OCI-LY3 (cell line): ENCODE measurements around the gene DCLK1.

Experiments used
- H2AFZ ChIP-seq: fragments of 200-600, 300-600 bp; shearing (Covaris generic); 2 replicates; pipeline ENCODE4 v1.6.0; 2014; ENCODE audit warnings: antibody characterized with exemption, low read depth, low read length
- H3K27ac ChIP-seq: fragments of 200-600, 300-600 bp; sonication (generic); 2 replicates; pipeline ENCODE4 v1.5.1; 2014; ENCODE audit warnings: mild to moderate bottlenecking, low read length, moderate library complexity, mixed read lengths
- H3K27me3 ChIP-seq: fragments of 200-600, 300-600 bp; sonication (generic); 2 replicates; pipeline ENCODE4 v1.6.1; 2014; ENCODE audit warnings: low read depth, low read length, mixed read lengths
- H3K36me3 ChIP-seq: fragments of 200-600, 300-600 bp; sonication (generic); replicated peaks from 2 replicates; pipeline ENCODE3; 2014; ENCODE audit warnings: low read depth, low read length, mixed read lengths
- H3K4me1 ChIP-seq: fragments of 300-600, 200-600 bp; sonication (generic); 2 replicates; pipeline ENCODE4 v1.6.1; 2014; ENCODE audit warnings: low read length, mixed read lengths
- H3K4me2 ChIP-seq: fragments of 200-600, 300-600 bp; sonication (generic); 2 replicates; pipeline ENCODE4 v1.6.1; 2014; ENCODE audit warnings: low read length, mixed read lengths
- H3K4me3 ChIP-seq: fragments of 300-600, 200-600 bp; sonication (generic); 2 replicates; pipeline ENCODE4 v1.5.1; 2014; ENCODE audit warnings: antibody characterized with exemption, mild to moderate bottlenecking, low read length, moderate library complexity
- H3K79me2 ChIP-seq: fragments of 300-600, 200-600 bp; shearing (Covaris generic); 2 replicates; pipeline ENCODE4 v1.6.1; 2014; ENCODE audit warnings: mild to moderate bottlenecking, low read length, mixed read lengths
- H3K9ac ChIP-seq: fragments of 300-600, 200-600 bp; shearing (Covaris generic); 2 replicates; pipeline ENCODE4 v1.6.0; 2014; ENCODE audit warnings: mild to moderate bottlenecking, low read length, moderate library complexity
- H3K9me3 ChIP-seq: fragments of 200-600, 300-600 bp; shearing (Covaris generic); 2 replicates; pipeline ENCODE4 v1.6.1; 2014; ENCODE audit warnings: low read length, mixed read lengths; ENCODE audit not compliant: insufficient read depth
- H4K20me1 ChIP-seq: fragments of 200-600, 300-600 bp; sonication (generic); 2 replicates; pipeline ENCODE4 v1.6.1; 2016; ENCODE audit warnings: low read length, mixed read lengths; ENCODE audit not compliant: insufficient read depth
- CTCF ChIP-seq: fragments of 200-600, 300-600 bp; sonication (generic); IDR thresholded peaks from 2 replicates; pipeline ENCODE4 v1.5.1; 2014; ENCODE audit warnings: antibody characterized with exemption, low read length, low read depth
- EZH2phosphoT487 ChIP-seq: fragments of 200-600 bp; shearing (Covaris generic); IDR thresholded peaks from 2 replicates; pipeline ENCODE4 v1.6.1; 2018; ENCODE audit warnings: antibody characterized with exemption, mixed run types, low read depth

The DCLK1 gene

GRCh38 chr13:36001561-36001960, 129.6 kb downstream of the DCLK1 start:
- Histone ChIP-seq H3K4me3 (no peak overlapping the region), H3K4me2 (no peak overlapping the region), H3K9me3 (no peaks in the 10 kb centered on the region), H3K27ac (no peak overlapping the region), H3K79me2 (no peaks in the 10 kb centered on the region), H3K4me1 (no peaks in the 10 kb centered on the region), H3K36me3 (no peaks in the 10 kb centered on the region), H2AFZ (no peak overlapping the region), H3K27me3 (no peaks in the 10 kb centered on the region), H4K20me1 (no peaks in the 10 kb centered on the region), H3K9ac (no peak overlapping the region)
- TF ChIP-seq EZH2phosphoT487: no peak
- no peak for TF ChIP-seq CTCF

- no peaks in the 10 kb centered on the region for H3K4me1 ChIP-seq
These were observed 131.2 kb downstream of the DCLK1 start for GRCh38 chr13:36000028-36000427.

DNA sequence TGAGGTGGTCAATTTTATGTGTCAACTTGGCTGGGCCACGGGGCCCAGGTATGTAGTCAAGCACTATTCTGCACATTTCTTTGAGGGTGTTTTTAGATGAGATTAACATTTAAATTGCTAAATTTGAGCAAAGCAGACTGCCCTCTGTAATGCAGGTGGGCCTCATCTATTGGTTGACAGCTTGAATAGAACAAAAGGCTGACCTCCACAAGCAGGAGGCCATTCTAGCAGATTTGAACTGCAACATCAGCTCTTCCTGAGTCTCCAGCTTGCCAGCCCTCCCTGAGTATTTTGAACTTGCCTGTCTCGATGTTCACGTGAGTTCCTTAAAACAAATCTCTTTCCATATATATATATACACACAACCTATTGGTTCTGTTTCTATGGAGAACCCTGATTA, 134.8 kb downstream of the DCLK1 start:
- no peak overlapping the region for H2AFZ ChIP-seq
- H3K27me3 ChIP-seq: peaks cover 5% of the 10 kb centered on the region
- H3K4me1 ChIP-seq: peaks cover 7% of the 10 kb centered on the region; the same call in 1 of the 2 replicates
- H3K79me2 ChIP-seq: no peaks in the 10 kb centered on the region
- TF ChIP-seq EZH2phosphoT487: no peak
- no peaks in the 10 kb centered on the region for H3K9me3 ChIP-seq
- no peak overlapping the region for H3K27ac ChIP-seq
- no peaks in the 10 kb centered on the region for H4K20me1 ChIP-seq
- no peak overlapping the region for H3K9ac ChIP-seq
- no peak overlapping the region for H3K4me3 ChIP-seq
- H3K36me3 ChIP-seq: no peaks in the 10 kb centered on the region
- no peak overlapping the region for H3K4me2 ChIP-seq

More at GRCh38 chr13:36000028-36000427, 131.2 kb downstream of the DCLK1 start:
- TF ChIP-seq EZH2phosphoT487 (no peak), CTCF (no peak)
- no peak overlapping the region for H3K9ac ChIP-seq
- H3K79me2 ChIP-seq: no peaks in the 10 kb centered on the region
- no peak overlapping the region for H3K4me3 ChIP-seq
- H3K27me3 ChIP-seq: no peaks in the 10 kb centered on the region
- no peaks in the 10 kb centered on the region for H4K20me1 ChIP-seq
- H3K4me2 ChIP-seq: no peak overlapping the region
- no peaks in the 10 kb centered on the region for H3K9me3 ChIP-seq
- H3K36me3 ChIP-seq: no peaks in the 10 kb centered on the region
- H2AFZ ChIP-seq: no peak overlapping the region
- no peak overlapping the region for H3K27ac ChIP-seq

DNA sequence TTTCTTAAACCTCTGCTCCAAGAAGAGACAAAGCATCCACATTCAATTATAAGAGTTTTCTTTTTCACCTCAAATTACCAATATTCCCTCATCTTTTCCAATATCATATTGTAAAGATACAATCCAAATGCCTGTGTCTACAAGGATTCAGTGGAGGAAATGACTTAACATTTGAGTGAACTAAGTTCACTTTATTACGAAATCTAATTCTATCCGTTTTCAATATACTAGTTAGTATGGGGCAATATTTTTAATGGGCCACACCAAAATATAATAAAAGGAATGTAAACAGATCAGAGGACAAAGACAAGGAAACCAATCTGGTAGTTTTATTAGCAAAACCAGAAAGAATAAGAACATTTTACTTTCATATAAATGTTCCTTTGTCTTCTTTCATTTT, 136.0 kb downstream of the DCLK1 start:
- Histone ChIP-seq H3K9me3 (no peaks in the 10 kb centered on the region), H3K4me1 (peaks cover 7% of the 10 kb centered on the region; the same call in 1 of the 2 replicates), H3K9ac (no peak overlapping the region), H3K4me3 (no peak overlapping the region), H4K20me1 (no peaks in the 10 kb centered on the region), H2AFZ (no peak overlapping the region), H3K79me2 (no peaks in the 10 kb centered on the region), H3K36me3 (no peaks in the 10 kb centered on the region), H3K4me2 (no peak overlapping the region), H3K27ac (no peak overlapping the region), H3K27me3 (peaks cover 5% of the 10 kb centered on the region)
- TF ChIP-seq CTCF (no peak), EZH2phosphoT487 (no peak)
